GM19463 (cell line): ENCODE measurements around the gene FGFBP2.

Source experiments
- ATAC-seq: cut with Tn5 transposase; IDR thresholded peaks from one replicate; pipeline ENCODE4 v1.9.1; 2021; ENCODE audit warnings: mild to moderate bottlenecking, moderate library complexity; ENCODE audit not compliant: unreplicated experiment

Gene FGFBP2

GRCh38 chr4:15968551-15969300 is 5.8 kb upstream of the FGFBP2 start:
- ATAC-seq, result no peak

GRCh38 chr4:15965325-15965724 is 2.4 kb upstream of the FGFBP2 start:
- ATAC-seq, result no peak

GRCh38 chr4:15964159-15964558 is 1.2 kb upstream of the FGFBP2 start:
- ATAC-seq, result no peak

- peak; percentile 75 for ATAC-seq
These were observed 601 bp upstream of the FGFBP2 start for GRCh38 chr4:15963576-15963975.

GRCh38 chr4:15961781-15962510 is 1.0 kb downstream of the FGFBP2 start:
- ATAC-seq, result no peak

- no peak for ATAC-seq
These were observed 4.4 kb downstream of the FGFBP2 start for GRCh38 chr4:15958562-15958961.

- ATAC-seq, result peak; percentile 89
These were observed 6.7 kb downstream of the FGFBP2 start for GRCh38 chr4:15956179-15956850.

GRCh38 chr4:15955670-15956069 is 7.3 kb downstream of the FGFBP2 start:
- no peak for ATAC-seq

- no peak for ATAC-seq
These were observed 9.3 kb downstream of the FGFBP2 start for GRCh38 chr4:15953625-15954024.

- ATAC-seq, result no peak
These were observed 11.2 kb downstream of the FGFBP2 start for GRCh38 chr4:15951781-15952180.

- no peak for ATAC-seq
These were observed 14.1 kb downstream of the FGFBP2 start for GRCh38 chr4:15948826-15949225.

GRCh38 chr4:15947684-15948083 is 15.3 kb downstream of the FGFBP2 start:
- ATAC-seq, result no peak

- no peak for ATAC-seq
These were observed 17.5 kb downstream of the FGFBP2 start for GRCh38 chr4:15945516-15945915.

- no peak for ATAC-seq
These were observed 18.1 kb downstream of the FGFBP2 start for GRCh38 chr4:15944895-15945294.

- ATAC-seq, result no peak
These were observed 20.7 kb downstream of the FGFBP2 start for GRCh38 chr4:15942283-15942682.

GRCh38 chr4:15938640-15939039 is 24.3 kb downstream of the FGFBP2 start, which contains the start of gene FGFBP1:
FGFBP1 (minus strand) TSS chr4:15938740; CDS start chr4:15936632, 2,108 bp downstream.
- no peak for ATAC-seq

- no peak for ATAC-seq
These were observed 24.8 kb downstream of the FGFBP2 start for GRCh38 chr4:15938182-15938581.

GRCh38 chr4:15936495-15936894 is 26.5 kb downstream of the FGFBP2 start:
- no peak for ATAC-seq

- ATAC-seq, result no peak
These were observed 27.2 kb downstream of the FGFBP2 start for GRCh38 chr4:15935504-15936402.

- no peak for ATAC-seq
These were observed 28.7 kb downstream of the FGFBP2 start for GRCh38 chr4:15934259-15934658.
